ENCODE results near the gene CAST. TPM values are rescaled to one million over a fixed set of nuclear protein-coding genes. Genes with fewer than 3 reads are reported as not detected.
A peak's percentile ranks its signal among the peaks of the same experiment; 100 is the strongest.

CAST gene
- total RNA-seq, 1 experiment from 2014 or later, result 395 TPM

- H3K4me1 Mint-ChIP-seq (ENCODE audit: low read depth, unreplicated experiment), result peaks cover 56% of the 10 kb centered on the region
- H3K27me3 Mint-ChIP-seq (ENCODE audit: unreplicated experiment), result no peaks in the 10 kb centered on the region
- no peak overlapping the region for H3K4me3 Mint-ChIP-seq (ENCODE audit: low read depth, unreplicated experiment)
- CTCF ChIA-PET, result interaction anchor here (1.1 kb wide), 1 partner anchor 57 kb away, joined by 3 read pairs; no protein-coding TSS in a partner anchor
- peak overlapping the region; percentile 8 for H3K27ac Mint-ChIP-seq (ENCODE audit: unreplicated experiment)
- H3K9me3 Mint-ChIP-seq (ENCODE audit: low read depth, unreplicated experiment), result no peaks in the 10 kb centered on the region
- H3K36me3 Mint-ChIP-seq (ENCODE audit: insufficient read depth, unreplicated experiment), result peaks cover 9% of the 10 kb centered on the region
- BruUV-seq (replicated peaks), result no TSS peak
- no peak for TF ChIP-seq CTCF (IDR thresholded peaks at IDR 0.05; ENCODE audit: unreplicated experiment)
- intact Hi-C loops (cut with micrococcal nuclease; ENCODE audit: unreplicated experiment), result no loop called here
- DNase-seq, result no peak
These were observed 9.3 kb downstream of the CAST start for GRCh38 chr5:96671441-96671840.

DNA sequence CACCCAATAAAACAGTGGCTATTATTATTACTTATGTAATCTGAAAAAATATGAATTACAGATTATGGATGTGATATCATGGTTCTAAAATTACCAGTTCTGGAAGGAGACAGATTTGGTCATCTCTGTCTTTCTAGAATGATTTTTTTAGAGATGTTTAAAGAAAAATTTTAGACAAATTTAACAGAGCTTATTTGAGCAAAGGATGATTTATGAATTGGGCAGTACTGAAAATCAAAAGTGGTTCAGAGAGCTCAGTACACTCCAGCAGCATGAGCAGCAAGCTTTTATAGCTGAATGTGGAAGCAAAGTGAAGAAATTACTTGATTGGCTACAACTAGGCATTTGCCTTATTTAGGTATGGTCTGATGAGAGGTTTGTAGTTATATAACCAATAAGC lies 11.0 kb downstream of the CAST start:
- Mint-ChIP-seq H3K4me1 (ENCODE audit: low read depth, unreplicated experiment) (peaks cover 57% of the 10 kb centered on the region), H3K4me3 (ENCODE audit: low read depth, unreplicated experiment) (no peak overlapping the region), H3K27ac (ENCODE audit: unreplicated experiment) (no peak overlapping the region), H3K27me3 (ENCODE audit: unreplicated experiment) (no peaks in the 10 kb centered on the region), H3K9me3 (ENCODE audit: low read depth, unreplicated experiment) (no peaks in the 10 kb centered on the region), H3K36me3 (ENCODE audit: insufficient read depth, unreplicated experiment) (peaks cover 19% of the 10 kb centered on the region)
- CTCF ChIA-PET, result interaction anchor here (1.3 kb wide), 1 partner anchor 13 kb away, joined by 5 read pairs; no protein-coding TSS in a partner anchor
- no TSS peak for BruUV-seq (replicated peaks)
- no peak for DNase-seq
- TF ChIP-seq CTCF (IDR thresholded peaks at IDR 0.05; ENCODE audit: unreplicated experiment), result no peak
- intact Hi-C loops (cut with micrococcal nuclease; ENCODE audit: unreplicated experiment), result no loop called here

DNA sequence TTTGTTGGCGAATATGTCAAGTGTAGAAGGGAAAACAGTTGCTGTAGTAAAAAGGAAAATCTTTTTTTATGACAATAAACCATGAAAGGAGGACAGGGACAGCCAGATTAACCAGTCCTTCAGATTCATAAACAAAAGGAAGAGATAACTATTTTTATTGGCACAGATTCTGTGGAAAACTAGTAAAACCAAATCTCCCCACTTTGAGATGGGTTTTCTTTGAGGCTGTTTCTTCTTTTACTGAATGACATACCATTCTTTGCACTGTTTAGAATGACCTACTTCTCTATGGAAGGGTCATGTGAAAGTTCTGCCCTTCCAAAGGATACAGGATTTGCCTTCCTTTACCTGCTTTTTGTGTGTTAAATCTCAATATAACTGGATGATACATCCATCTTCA lies 13.7 kb downstream of the CAST start:
- peak overlapping the region; percentile 56 for H3K27ac Mint-ChIP-seq (ENCODE audit: unreplicated experiment)
- peaks cover 53% of the 10 kb centered on the region for H3K4me1 Mint-ChIP-seq (ENCODE audit: low read depth, unreplicated experiment)
- intact Hi-C loops (cut with micrococcal nuclease; ENCODE audit: unreplicated experiment), result no loop called here
- no peak overlapping the region for H3K4me3 Mint-ChIP-seq (ENCODE audit: low read depth, unreplicated experiment)
- no peak for TF ChIP-seq CTCF (IDR thresholded peaks at IDR 0.05; ENCODE audit: unreplicated experiment)
- BruUV-seq (replicated peaks), result no TSS peak
- CTCF ChIA-PET, result no interaction called here
- no peaks in the 10 kb centered on the region for H3K9me3 Mint-ChIP-seq (ENCODE audit: low read depth, unreplicated experiment)
- H3K36me3 Mint-ChIP-seq (ENCODE audit: insufficient read depth, unreplicated experiment), result peaks cover 36% of the 10 kb centered on the region
- H3K27me3 Mint-ChIP-seq (ENCODE audit: unreplicated experiment), result no peaks in the 10 kb centered on the region
- DNase-seq, result no peak

DNA sequence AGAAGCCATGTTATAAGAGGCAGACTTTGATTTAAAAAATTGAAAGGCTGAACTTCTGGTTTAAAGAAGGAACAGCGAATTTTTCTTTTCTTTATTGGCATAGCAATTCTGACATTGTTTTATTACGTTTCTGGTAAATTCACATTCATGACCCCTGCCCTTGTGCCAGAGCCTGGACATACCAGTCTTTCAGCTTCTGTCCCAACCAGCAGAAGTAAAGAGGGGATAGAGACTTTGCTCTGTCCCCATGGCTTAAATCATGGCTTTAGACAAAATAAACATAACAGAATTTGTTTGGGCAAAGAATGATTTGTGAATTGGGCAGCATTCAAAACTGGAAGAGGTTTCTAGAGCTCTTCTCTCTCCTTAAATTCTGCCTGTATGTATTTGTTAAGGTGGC lies 15.3 kb downstream of the CAST start:
- Mint-ChIP-seq H3K4me3 (ENCODE audit: low read depth, unreplicated experiment) (no peak overlapping the region), H3K4me1 (ENCODE audit: low read depth, unreplicated experiment) (peaks cover 43% of the 10 kb centered on the region), H3K27ac (ENCODE audit: unreplicated experiment) (no peak overlapping the region), H3K36me3 (ENCODE audit: insufficient read depth, unreplicated experiment) (peaks cover 42% of the 10 kb centered on the region), H3K9me3 (ENCODE audit: low read depth, unreplicated experiment) (no peaks in the 10 kb centered on the region), H3K27me3 (ENCODE audit: unreplicated experiment) (no peaks in the 10 kb centered on the region)
- DNase-seq, result no peak
- CTCF ChIA-PET, result interaction anchor here (0.8 kb wide), 1 partner anchor 63 kb away, joined by 4 read pairs; no protein-coding TSS in a partner anchor
- no TSS peak for BruUV-seq (replicated peaks)
- TF ChIP-seq CTCF (IDR thresholded peaks at IDR 0.05; ENCODE audit: unreplicated experiment), result no peak
- intact Hi-C loops (cut with micrococcal nuclease; ENCODE audit: unreplicated experiment), result no loop called here
